HG02571 (cell line): Measurements from ENCODE around the gene LONP2.
"Not testable (repeated sequence)": the region's sequence is repeated elsewhere in the genome, so short reads cannot be mapped to it uniquely, and the experiment has no call there.

Experiments used
- ATAC-seq: cut with Tn5 transposase; IDR thresholded peaks from one replicate; pipeline ENCODE4 v1.9.1; 2021; ENCODE audit warnings: mild to moderate bottlenecking, moderate library complexity; ENCODE audit not compliant: unreplicated experiment

Gene LONP2

DNA sequence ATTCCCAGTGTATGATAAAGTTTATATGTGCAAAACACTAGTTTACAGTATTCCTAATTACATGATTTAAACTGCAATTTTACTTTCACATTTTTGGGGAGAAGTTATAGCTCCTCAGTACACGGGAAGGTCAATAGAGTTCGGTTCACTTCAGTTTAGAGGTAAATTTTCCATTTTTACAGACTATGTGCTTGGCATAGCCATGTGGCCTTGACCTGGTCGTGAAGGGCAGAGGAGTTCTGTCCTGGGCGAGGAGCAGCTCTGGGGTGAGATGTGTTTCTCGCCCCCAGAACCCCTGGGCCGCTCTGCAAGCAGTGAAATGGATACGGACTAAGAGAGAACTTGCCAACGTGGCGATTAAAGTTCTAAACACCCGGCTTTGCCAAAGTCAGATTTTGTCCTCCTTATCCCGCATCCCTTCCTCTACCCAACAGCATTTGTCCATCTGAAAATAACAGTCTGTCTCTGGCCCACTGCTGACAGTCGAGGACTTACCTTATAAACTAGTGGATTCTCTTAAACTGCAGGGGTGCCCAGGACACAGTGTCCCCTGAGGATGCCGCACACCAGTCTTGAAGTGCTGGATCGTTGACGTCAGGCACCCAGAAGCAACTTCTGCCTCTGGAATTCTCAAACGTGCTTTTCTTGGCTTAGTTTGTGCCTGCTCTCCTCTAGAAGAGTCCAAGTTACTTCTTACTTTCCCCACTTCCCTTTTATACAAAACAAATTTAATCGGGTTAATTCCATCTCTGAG, 142.6 kb downstream of the LONP2 start:
- ATAC-seq, result no peak

- no peak for ATAC-seq
Measured at GRCh38 chr16:48392407-48392806, 148.3 kb downstream of the LONP2 start.

- no peak for ATAC-seq
Measured at GRCh38 chr16:48393485-48394354, 149.6 kb downstream of the LONP2 start.

GRCh38 chr16:48394355-48394703, 150.2 kb downstream of the LONP2 start:
- ATAC-seq, result no peak

DNA sequence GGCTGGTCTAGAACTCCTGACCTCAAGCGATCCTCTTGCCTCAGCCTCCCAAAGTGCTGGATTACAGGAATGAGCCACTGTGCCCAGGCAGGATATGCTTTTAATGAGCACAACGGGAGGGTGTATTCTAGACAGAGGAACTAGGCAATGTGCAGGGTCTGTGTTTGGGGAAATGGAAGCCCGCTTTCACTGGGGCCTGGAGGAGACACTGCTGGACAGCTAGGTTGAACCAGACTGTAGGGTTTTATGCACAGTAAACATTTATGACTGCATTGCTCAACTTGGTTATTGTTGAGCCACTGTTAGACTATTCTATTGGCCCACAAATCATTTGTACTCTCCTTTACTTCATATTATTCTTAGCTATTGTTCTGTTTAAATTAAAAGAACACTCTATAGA, 151.3 kb downstream of the LONP2 start:
- ATAC-seq, result no peak

GRCh38 chr16:48402547-48402946, 158.4 kb downstream of the LONP2 start:
- ATAC-seq, result not testable (repeated sequence)

GRCh38 chr16:48405153-48405552, 161.1 kb downstream of the LONP2 start:
- ATAC-seq, result no peak

DNA sequence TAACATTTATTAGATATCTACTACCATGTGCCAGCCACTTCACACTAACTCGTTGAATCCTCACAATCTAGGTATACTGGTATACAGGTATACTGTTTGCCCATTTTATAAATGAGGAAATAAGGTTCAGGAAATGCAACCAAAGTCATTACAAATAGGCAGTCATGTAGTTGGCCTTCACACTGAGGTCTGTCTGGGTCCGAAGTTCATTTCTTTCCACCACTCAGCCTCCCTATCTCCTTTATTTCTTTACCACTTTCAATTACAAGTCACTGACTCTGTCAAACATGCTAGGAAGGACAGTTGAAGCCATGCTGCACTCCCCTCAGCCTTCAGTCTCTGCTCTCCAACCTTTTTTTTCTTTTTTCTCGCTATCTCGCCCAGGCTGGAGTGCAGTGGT, 161.8 kb downstream of the LONP2 start:
- ATAC-seq, result no peak
